ENCODE results near the gene MELTF.

Gene MELTF

DNA sequence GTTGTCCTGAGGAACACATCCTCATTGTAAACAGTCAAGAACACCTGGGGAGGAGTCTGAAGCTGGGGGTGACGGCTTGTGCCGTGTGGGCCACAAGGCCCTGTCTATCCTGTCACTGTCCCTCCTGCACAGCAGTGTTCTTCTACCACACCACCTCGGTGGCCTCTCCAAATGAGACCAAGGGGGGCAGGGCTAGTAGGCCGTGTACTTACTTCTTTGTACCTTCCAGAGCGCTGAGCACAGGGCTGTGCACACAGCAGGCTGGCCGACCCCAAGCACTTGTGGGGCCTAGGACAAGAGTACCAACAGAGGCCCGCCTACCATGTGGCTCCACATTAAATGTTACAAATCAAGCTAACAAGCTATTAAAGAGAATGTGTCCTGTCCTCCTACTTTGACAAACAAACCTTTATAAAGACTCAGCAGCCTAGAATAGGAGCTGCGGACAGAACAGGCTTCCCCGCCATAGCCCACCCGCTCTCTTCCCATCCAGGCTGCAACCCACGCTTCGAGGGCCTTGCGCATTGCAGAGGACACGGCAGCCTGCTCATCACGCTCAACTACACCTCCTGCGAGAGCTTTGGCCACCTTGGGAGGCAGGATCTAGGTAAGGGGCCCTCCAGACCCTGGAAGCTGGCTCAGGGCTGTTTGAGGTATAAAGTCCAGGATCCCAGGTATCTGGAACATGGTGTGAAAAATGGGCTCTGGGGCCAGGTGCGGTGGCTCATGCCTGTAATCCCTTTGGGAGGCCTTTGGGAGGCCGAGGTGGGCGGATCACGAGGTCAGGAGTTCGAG lies 30.5 kb downstream of the MELTF start:
- Mint-ChIP-seq H3K36me3 (ENCODE audit: low read depth) (no peaks in the 10 kb centered on the region), H3K27ac (no peak overlapping the region), H3K27me3 (peaks cover 11% of the 10 kb centered on the region), H3K4me3 (no peak overlapping the region), H3K4me1 (ENCODE audit: low read depth) (peaks cover 30% of the 10 kb centered on the region), H3K9me3 (no peaks in the 10 kb centered on the region)
- intact Hi-C loops (cut with micrococcal nuclease): no loop called here

DNA sequence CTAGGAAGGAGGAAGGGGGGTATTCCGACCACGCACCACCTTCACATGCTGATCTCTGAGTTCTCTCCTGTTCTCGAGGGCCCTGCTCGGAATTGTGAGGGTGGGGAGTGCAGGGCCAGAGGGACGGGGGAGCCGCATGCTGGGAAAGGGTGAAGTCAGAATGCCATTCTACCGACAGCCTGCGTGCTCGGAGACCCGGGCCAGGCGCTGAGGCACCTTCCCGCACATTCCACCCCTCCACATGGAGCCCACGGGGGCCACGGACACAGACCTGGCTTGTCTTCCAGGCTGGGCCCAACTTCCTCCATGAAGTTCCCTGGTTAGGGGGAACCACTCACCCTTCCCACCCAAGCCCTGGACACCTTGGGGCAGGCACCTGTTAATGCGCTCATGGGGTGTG lies 32.3 kb downstream of the MELTF start:
- Mint-ChIP-seq H3K4me1 (ENCODE audit: low read depth) (peaks cover 24% of the 10 kb centered on the region), H3K4me3 (no peak overlapping the region), H3K27ac (no peak overlapping the region), H3K36me3 (ENCODE audit: low read depth) (no peaks in the 10 kb centered on the region), H3K9me3 (no peaks in the 10 kb centered on the region), H3K27me3 (peaks cover 6% of the 10 kb centered on the region)
- intact Hi-C loops (cut with micrococcal nuclease): no loop called here

DNA sequence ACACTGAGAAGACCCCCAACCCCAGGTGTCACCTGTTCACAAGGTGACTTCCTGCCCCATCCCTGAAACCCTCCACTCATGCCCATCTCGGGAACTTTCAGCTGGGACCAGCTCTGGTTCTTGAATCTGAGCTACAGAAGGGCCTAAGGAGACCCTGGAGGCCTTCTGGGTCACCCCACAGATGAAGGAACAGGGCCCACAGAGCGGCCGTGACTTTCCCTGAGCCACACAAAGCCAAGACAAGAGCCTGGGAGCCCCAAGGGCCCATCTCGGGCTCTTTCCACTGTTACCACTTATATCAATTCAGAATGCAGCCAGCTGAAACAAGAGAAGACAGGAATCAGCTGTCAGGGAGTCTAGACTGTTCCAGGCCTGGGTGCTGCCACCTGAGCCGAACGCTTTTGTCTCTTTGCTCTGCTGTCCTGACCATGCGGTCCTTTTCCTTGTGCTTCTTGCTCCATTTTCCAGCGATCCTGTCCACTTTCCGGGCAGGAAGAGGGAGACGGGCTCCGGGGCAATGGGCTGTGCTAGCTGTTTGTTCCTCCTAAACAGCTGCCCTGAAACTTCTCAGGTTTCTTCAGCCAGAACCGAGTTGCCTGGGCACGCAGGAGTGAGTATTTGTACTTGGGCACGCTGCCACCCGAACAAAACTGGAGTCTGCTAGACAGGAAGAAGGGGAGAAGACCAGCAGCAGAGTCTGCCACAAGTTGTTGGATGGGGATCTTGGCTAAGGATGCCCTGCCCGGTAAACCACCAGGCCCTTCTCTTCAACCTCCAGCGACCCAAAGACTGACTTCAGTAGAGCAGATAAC lies 33.0 kb downstream of the MELTF start:
- peaks cover 18% of the 10 kb centered on the region for H3K4me1 Mint-ChIP-seq (ENCODE audit: low read depth)
- no peak overlapping the region for H3K27ac Mint-ChIP-seq
- intact Hi-C loops (cut with micrococcal nuclease): no loop called here
- no peak overlapping the region for H3K4me3 Mint-ChIP-seq
- peaks cover 4% of the 10 kb centered on the region for H3K27me3 Mint-ChIP-seq
- H3K36me3 Mint-ChIP-seq (ENCODE audit: low read depth): no peaks in the 10 kb centered on the region
- H3K9me3 Mint-ChIP-seq: no peaks in the 10 kb centered on the region

DNA sequence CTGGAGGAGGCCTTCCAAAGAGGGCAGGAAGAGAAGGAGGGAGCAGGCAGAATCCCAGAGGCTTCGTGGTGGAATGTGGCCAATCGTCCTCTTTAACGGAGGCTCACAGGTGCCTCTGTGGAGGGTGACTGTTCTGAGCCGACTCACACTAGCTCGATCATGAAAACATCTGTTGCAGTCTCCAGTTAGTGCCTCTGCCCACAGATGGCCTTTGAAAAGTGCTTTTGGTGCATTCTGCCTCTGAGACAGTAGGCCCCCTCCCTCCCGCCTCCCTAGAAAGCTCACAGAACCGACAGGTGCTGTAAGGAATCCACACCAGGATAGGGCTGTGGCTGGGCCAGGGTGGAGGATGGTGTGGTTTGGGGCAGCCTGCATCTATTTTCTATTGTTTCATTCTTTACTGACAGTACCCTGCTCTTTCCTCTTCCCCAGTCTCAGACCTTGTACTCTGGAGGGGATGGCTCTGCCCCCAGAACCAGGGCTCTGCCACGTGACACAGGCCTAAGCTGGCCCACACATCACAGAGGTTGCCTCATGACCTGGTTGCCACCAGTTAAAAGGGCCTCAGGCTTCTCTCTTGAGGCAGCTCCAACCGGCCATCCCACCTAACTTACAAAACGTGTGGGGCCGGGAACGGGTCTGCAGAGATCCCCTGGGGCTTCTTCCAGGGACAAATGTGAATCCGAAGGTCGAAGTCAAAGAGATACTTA lies 33.8 kb downstream of the MELTF start:
- Mint-ChIP-seq H3K9me3 (no peaks in the 10 kb centered on the region), H3K27ac (no peak overlapping the region), H3K36me3 (ENCODE audit: low read depth) (no peaks in the 10 kb centered on the region), H3K27me3 (no peaks in the 10 kb centered on the region), H3K4me1 (ENCODE audit: low read depth) (peaks cover 10% of the 10 kb centered on the region), H3K4me3 (no peak overlapping the region)
- intact Hi-C loops (cut with micrococcal nuclease): no loop called here

DNA sequence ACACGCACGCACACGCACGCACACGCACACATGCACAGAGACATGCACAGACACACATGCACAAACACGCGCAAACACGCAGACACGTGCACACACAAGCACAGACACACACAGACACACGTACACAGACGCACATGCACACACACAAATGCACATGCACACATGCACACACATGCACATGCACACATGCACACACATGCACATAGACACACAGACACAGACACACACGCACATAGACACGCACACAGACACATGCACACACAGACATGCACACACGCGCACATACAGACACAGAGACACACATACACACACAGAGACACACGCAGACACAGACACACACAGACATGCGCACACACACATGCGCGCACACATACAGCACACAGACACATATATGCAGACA lies 34.6 kb downstream of the MELTF start:
- intact Hi-C loops (cut with micrococcal nuclease): no loop called here
- H3K27ac Mint-ChIP-seq: no peak overlapping the region

DNA sequence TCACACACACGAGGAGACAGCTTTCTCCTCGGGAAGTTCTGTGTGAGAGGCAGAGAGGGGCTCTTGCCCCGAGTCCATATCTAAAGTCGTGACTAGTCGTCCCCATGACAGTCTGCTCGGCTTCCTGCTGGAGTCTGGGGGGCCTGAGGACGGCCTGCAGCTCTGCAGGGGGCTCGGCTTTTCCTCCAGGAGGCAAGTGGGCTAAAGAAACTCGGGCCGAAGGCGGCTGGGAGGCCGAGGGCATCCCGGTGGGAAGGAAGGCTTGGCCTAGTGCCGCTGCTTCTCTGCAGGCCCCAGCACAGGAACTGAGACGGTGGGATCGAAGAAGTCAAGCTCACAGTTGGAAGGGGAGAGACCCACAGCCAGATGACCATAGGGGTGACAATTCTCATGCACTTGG lies 35.6 kb downstream of the MELTF start:
- H3K36me3 Mint-ChIP-seq (ENCODE audit: low read depth): no peaks in the 10 kb centered on the region
- no peaks in the 10 kb centered on the region for H3K27me3 Mint-ChIP-seq
- H3K27ac Mint-ChIP-seq: no peak overlapping the region
- intact Hi-C loops (cut with micrococcal nuclease): no loop called here
- H3K4me3 Mint-ChIP-seq: no peak overlapping the region
- H3K4me1 Mint-ChIP-seq (ENCODE audit: low read depth): no peaks in the 10 kb centered on the region
- H3K9me3 Mint-ChIP-seq: no peaks in the 10 kb centered on the region

More for the DNA sequence above, 34.6 kb downstream of the MELTF start:
- no peak overlapping the region for H3K4me3 Mint-ChIP-seq
- no peaks in the 10 kb centered on the region for H3K27me3 Mint-ChIP-seq
- H3K36me3 Mint-ChIP-seq (ENCODE audit: low read depth): no peaks in the 10 kb centered on the region
- no peaks in the 10 kb centered on the region for H3K9me3 Mint-ChIP-seq
- H3K4me1 Mint-ChIP-seq (ENCODE audit: low read depth): peaks cover 2% of the 10 kb centered on the region

DNA sequence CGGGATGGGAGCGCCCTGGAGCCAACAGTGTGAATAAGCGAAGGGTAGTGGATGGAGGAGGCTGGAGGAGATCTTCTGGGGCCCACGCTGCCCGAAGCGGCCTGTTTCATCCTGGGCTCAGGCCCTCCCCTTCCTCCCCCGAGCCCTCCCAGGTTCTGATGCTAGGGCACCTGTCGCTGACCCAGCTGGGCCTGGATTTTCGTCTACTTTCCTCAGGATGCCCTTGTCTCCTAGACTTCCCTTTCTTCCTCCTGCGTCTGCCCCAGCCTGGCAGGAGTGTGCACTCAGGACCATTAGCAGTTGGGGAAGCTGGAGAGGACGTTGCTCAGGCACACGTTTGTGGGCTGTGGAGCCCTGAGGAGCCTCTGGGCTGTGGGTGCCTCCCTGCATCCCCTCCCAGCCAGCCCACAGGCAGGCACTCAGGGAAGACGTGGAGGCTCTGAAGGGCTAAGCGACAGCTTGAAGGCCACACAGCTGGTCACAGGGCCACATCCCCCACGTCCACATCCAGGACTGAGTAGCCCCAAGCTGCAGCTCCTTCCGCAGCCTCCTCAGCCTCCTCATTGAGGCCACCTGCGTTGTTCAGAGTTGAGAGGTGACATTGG lies 37.1 kb downstream of the MELTF start:
- H3K9me3 Mint-ChIP-seq: no peaks in the 10 kb centered on the region
- H3K36me3 Mint-ChIP-seq (ENCODE audit: low read depth): no peaks in the 10 kb centered on the region
- no peak overlapping the region for H3K4me3 Mint-ChIP-seq
- H3K27me3 Mint-ChIP-seq: peaks cover 2% of the 10 kb centered on the region
- H3K27ac Mint-ChIP-seq: no peak overlapping the region
- intact Hi-C loops (cut with micrococcal nuclease): no loop called here
- H3K4me1 Mint-ChIP-seq (ENCODE audit: low read depth): no peaks in the 10 kb centered on the region

DNA sequence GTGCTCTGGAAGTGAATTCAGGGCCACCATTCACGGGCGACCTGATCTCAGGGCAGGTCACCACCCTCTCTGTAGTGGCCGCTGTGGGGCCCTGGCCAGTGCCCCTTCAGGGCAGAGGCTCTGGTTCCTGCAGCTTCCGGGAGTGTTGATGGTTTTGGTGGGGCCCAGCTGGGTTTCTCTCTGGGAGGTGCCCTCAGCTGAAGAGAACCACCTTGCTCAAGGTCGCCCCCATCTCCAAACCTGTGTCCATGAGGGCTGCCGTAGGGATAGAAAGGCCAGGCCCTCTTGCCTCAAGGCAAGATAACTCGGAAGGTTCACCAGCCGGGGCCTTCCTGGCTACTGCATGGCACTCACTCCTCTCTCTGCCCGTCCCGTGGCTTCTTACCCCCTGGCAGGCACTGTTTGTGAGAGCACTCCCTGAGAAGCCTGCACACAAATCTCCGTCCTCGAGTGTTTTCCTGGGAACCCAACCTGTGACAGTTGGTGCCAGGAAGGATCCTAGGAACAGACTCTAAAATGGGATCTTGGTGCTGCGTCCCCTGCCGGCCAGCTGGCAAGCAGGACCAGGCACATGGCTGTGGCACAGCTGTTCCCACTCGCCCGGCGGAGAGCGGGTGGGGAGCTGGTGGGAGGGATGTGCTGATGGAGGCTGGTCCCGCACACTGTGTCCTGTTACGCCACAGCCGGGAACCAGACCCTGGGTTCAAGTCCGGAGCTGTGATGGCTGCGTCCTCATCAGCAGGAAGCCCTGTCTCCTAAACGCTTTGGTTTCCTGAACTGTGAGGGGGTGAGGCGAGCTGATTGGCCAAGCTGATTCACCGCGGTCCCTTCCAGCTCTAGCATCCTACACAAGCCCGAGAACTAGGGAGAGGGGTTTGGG lies 37.8 kb downstream of the MELTF start:
- no peak overlapping the region for H3K27ac Mint-ChIP-seq
- no peak overlapping the region for H3K4me3 Mint-ChIP-seq
- H3K9me3 Mint-ChIP-seq: no peaks in the 10 kb centered on the region
- H3K4me1 Mint-ChIP-seq (ENCODE audit: low read depth): no peaks in the 10 kb centered on the region
- intact Hi-C loops (cut with micrococcal nuclease): no loop called here
- peaks cover 2% of the 10 kb centered on the region for H3K27me3 Mint-ChIP-seq
- H3K36me3 Mint-ChIP-seq (ENCODE audit: low read depth): no peaks in the 10 kb centered on the region

DNA sequence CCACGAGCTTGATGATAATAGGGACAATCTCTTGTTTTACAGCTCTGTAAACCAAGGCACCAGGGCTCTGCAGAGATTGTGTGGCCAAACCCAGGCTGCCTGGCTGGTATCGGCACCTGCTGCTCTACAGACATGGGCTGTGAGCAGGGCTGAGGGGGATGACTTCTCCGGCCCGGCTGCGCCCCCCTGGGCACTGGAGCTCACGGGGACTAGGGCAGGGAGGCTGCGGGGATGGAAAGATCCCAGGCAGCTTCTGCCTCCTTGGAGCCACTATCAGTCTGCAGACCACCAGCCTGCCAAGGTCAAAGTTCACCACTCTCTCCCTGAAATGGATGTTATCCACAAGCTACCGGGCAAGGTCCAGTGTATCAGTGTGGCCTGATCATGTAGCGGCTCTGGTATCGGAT lies 39.0 kb downstream of the MELTF start:
- no peak overlapping the region for H3K4me3 Mint-ChIP-seq
- no peaks in the 10 kb centered on the region for H3K36me3 Mint-ChIP-seq (ENCODE audit: low read depth)
- intact Hi-C loops (cut with micrococcal nuclease): no loop called here
- H3K27me3 Mint-ChIP-seq: peaks cover 2% of the 10 kb centered on the region
- no peaks in the 10 kb centered on the region for H3K4me1 Mint-ChIP-seq (ENCODE audit: low read depth)
- no peak overlapping the region for H3K27ac Mint-ChIP-seq
- no peaks in the 10 kb centered on the region for H3K9me3 Mint-ChIP-seq

DNA sequence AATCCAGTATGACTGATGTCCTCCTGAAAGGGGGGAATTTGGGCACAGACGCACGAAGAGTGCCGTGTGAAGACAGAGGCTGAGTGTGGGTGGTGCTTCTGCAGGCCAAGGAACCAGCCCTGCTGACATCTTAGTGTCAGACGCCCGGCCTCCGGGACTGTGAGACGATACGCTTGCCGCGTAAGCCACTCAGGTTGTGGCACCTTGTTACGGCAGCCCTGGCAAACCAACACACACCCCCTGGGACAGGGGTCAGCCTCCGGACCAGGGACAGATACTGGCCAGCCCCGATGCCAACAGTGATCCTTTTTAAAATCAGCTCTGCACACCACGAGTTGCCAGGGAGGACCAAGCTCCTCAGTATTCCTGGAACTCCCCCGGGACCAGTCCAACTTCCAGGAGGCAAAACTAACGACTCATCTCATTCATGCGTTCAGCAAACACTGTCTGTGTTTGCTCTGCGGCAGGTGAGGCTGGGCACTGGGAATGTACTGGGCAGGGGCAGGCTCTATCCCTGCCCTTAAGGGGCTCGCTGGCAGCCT lies 39.8 kb downstream of the MELTF start:
- Mint-ChIP-seq H3K36me3 (ENCODE audit: low read depth) (no peaks in the 10 kb centered on the region), H3K27ac (no peak overlapping the region), H3K27me3 (peaks cover 6% of the 10 kb centered on the region), H3K4me1 (ENCODE audit: low read depth) (no peaks in the 10 kb centered on the region), H3K4me3 (no peak overlapping the region), H3K9me3 (no peaks in the 10 kb centered on the region)
- intact Hi-C loops (cut with micrococcal nuclease): no loop called here

DNA sequence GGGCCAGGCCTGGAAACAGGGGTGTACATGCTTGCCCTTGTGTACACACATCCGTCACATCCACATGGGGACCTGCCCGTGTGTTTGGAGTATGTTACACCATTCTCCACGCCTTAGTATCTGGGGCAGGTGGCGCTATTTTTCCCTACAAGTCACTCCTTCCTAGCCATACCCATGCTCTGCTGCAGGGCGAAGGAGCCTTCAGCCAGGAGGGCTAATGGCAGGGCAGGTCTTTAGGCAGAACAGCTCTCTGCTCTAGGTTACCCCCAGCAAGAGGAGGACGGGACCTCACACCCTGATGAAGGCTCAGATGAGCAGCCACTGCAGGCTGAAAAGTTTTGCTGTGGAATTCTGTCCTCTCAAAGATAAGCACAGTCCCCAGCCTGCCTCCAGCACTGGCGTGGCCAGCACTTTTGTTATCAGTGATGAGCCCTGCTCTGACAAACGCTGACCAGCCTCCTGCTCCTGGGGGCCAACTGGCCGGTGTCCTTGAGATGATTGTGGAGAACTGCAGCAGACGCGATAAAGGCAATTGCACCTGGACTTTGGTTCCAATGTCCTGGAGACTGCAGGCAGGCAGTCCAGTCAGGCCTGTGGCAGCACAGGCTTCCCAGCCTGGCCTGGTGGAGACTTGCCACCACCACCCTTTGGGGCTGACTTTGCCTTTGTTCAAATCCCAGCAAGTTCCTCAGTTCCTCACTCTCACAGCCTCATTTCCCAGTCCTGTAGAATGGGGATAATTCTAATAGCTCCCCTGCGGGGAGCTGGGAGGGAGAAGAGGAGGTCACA lies 41.2 kb downstream of the MELTF start:
- peaks cover 5% of the 10 kb centered on the region for H3K9me3 Mint-ChIP-seq
- H3K4me1 Mint-ChIP-seq (ENCODE audit: low read depth): no peaks in the 10 kb centered on the region
- intact Hi-C loops (cut with micrococcal nuclease): no loop called here
- H3K27me3 Mint-ChIP-seq: peaks cover 12% of the 10 kb centered on the region
- no peak overlapping the region for H3K4me3 Mint-ChIP-seq
- no peak overlapping the region for H3K27ac Mint-ChIP-seq
- no peaks in the 10 kb centered on the region for H3K36me3 Mint-ChIP-seq (ENCODE audit: low read depth)

DNA sequence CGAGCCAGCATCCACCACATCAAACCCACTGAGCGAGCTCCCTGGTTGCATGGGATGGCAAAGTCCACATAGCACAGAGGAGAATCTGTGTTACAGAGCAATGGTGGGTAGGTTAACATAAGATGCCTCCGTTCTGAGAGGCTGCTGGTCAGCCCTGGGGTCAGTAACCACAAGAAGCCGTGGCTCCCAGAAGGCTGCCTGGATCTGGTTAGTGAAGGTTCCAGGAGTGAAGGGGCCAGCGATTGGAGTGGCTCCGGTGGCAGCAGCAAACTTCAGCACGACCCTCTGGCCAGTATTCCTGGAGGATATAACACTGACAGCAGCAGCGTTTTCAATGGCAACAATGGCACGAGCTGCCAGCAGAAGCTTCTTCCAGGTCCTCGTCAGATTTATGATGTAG lies 42.6 kb downstream of the MELTF start:
- no peak overlapping the region for H3K4me3 Mint-ChIP-seq
- no peaks in the 10 kb centered on the region for H3K4me1 Mint-ChIP-seq (ENCODE audit: low read depth)
- no peak overlapping the region for H3K27ac Mint-ChIP-seq
- no peaks in the 10 kb centered on the region for H3K36me3 Mint-ChIP-seq (ENCODE audit: low read depth)
- peaks cover 13% of the 10 kb centered on the region for H3K9me3 Mint-ChIP-seq
- intact Hi-C loops (cut with micrococcal nuclease): no loop called here
- H3K27me3 Mint-ChIP-seq: peaks cover 16% of the 10 kb centered on the region

Data from dendritic cell treated with granulocyte-macrophage colony-stimulating factor and Interleukin-4, amounts not matched to agents 40 ng/mL and 50 ng/mL, for 4 days (primary cell).